ENCODE results near the gene SMIM36. TPM values are rescaled to one million over a fixed set of nuclear protein-coding genes. Genes with fewer than 3 reads are reported as not detected.

The SMIM36 gene
- total and polyA plus RNA-seq, 2 of the 8 experiments (the other 6 are each of a cell fraction or from before 2014, with no cell fraction given) = not detected

DNA sequence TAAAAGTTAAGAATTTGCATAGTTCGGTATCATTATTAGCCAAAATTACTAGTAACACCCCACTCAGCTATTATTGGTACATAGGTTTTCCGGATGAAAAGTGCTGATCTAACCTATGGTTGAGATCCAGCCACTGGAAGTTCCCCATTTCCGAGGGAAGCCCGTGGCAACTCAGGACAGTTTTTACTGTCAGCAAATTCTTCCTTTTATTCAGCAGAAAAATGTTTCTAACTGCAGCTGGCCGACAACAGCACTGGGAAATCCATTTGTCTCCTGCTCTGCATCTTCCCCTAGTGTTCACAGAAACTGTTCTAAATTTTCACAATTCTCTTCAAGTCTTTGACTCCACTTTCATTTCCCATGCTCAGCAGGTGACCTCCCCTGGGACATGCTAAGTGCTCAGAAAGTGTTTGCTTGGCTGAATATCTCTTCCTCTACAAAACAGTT, 74.1 kb downstream of the SMIM36 start (continued):
- TF ChIP-seq RXRA (IDR thresholded peaks at IDR 0.05; ENCODE audit: insufficient read depth, low read depth, low read length) = no peak

All from H1 (cell line).